NCI-H1417 treated with DMSO at 0.1 percent for 48 hours (cell line): ENCODE data around the gene ROR1.

ENCODE experiments used
- DNase-seq: peaks from one replicate; lab custom pipeline; 2025; lab: John Stamatoyannopoulos, UW

Gene ROR1

DNA sequence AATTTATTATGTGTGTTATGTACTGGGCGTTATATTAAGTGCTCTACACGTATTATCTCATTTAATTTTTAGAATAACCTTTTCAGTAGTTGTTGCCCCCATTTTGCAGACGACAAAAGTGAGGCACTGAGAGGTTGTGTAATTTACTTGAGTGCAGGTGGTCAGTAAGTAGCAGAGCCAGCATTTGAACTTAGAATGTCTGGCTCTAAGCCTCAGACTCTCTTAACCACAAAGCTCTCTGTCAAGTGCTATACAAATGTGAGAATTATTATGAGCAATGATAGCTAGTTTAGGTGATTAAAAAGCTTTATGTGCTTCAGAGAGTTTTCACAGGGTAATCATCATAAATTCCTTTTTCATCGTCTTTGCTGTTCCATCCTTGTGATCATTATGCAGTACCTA, 333.3 kb downstream of the ROR1 start:
- no peak for DNase-seq

DNA sequence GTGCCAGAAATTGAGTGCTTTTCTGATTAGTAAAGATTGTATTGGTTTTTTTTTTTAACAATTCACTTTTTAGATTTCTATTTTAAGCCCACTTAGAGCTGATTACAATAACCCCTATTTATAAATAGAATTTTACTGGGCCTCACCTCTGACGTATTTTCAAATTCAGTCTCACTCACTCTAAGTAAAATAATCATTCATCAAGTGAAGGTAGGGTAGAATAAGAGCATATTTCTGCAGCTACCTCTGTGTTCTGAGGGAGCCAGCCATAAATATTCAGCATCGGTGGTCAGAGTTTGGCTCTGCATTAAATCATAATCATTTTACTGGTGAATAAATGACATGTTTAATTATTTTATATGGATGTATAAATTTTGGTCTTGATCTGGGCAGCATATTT, 333.8 kb downstream of the ROR1 start:
- no peak for DNase-seq

DNA sequence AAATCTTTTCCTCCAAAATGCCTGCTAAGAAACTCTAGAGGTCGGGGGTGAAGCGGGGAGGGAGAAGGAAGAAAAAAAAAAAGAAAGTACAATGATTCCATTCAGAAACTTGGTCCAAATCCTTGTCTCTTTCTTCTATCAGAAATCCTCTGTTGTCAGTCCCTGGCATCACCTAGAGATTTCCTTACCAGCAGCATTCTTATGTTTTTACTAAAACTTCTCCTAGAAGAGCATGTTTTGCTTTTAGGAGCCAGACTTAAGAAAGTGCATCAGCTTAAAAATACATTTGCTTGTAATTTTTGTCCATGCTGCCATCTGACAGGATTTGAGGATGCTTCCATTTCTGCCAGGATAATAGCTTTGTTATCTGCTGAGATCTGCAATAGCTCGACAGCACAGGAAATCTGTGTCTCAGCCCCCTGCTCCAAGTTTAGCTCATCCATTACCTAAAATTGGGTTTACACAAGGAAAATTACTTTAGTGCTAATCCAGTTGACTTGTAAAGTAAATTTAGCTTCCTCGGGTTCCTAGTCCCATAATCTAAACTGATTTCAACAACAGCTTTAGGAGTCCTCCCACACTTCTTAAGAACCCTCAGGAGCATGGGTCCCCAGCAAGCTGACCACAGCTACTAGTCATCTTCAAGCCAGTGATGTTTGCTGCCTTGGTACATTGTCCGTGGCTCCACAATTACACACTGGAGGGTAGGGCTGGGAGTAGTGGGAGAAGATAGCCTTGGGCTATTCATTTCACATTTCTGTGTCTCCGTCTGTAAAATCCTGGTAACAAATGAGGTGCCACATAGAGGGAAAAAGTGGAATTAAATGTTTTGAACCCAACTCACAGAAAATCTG, 337.3 kb downstream of the ROR1 start:
- no peak for DNase-seq

DNA sequence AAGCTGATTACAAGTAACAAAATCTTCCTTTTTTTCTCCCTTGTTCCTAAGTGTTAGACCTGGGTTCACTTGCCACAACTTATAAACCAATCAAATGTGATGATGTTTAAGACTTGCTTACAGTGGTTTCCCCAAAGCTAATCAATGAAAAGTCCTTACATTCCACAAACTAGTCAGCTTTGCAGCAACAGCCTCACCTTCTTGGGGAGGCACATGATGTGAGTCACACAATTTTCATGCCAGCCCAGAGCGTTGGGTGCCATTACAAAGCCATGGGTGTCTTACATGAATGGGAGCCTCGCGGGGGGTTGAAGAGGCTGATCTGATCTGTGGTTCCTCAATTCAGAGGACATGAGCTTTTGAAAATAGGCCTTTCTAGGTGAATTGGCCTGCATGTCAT, 338.0 kb downstream of the ROR1 start:
- DNase-seq, result no peak

DNA sequence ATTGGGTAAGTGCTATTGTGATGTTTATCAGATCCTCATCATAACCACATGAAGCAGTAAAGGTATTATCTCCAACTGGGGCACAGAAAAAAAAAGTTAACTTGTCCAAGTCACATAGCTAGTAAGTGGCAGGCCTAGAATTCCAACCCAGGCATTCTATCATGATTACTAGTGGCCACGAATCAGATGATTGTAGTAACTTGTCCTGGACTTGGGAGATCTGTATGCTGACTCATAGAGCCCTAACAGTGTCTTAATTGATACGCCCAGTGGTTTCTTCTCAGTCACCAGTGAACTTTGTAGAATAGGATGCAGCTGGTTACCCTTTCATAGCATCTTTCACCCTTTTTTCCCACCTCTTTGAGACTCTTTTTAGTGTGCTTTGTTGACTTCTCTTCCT, 338.5 kb downstream of the ROR1 start:
- DNase-seq, result no peak

DNA sequence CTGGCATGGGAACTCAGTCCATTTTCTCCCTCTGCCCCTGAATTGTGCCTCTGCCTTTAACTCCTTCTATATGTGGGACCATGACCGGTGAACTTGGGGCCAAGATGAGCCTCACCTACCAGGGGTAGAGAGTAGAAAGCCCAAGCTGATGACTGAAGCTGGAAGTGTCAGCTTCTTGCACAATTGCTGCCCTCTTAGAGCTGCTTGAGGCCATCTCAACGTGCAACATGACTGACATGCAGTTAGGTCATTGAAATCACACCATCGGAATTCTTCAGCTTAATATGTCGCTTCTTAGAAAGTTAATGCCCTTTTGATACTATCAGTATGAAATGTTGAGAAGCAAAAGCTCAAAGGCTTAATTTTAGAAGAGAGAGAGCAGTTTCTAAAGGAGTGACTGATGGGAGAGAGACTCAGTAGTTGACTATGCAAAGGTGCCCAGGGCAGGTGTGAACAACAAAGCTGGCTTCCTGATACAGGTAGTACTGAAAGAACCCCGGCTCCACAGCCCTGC, 340.3 kb downstream of the ROR1 start:
- no peak for DNase-seq

DNA sequence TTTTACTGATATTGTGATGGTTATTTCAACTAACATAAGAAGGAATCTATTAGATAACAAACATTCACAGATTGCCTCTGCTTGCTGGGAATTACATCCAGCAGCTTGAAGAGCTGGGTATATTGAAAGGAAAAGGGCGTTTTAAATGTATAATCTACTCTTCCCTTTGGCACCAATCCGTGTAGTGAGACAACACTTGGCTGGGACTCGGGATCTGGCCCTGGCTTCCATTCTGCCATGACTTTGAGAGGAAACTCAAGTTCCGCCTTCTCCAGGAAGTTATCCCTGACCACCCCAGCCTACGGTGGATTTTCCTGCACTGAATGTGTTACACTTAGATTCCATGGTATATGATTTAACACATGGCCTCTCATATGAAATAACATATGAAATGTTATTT, 342.7 kb downstream of the ROR1 start:
- DNase-seq, result no peak

DNA sequence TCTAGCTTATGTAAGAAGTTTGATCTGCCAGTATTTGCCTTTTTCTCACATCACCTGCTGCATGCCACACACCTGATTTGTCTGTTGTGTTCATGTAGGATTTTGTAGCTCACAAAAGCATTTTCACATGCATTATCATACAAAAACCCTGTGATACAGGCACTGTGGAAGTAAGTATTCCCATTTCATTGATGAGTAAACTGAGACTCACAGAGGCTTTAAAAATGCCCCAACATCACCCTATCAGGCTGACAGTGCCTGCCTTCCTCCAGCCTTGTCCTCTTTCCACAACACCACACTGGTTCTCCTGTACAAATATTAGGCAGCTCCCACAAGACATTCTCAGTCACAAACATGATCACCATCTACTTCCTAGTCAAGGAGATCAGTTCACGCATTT, 343.7 kb downstream of the ROR1 start:
- DNase-seq, result no peak

DNA sequence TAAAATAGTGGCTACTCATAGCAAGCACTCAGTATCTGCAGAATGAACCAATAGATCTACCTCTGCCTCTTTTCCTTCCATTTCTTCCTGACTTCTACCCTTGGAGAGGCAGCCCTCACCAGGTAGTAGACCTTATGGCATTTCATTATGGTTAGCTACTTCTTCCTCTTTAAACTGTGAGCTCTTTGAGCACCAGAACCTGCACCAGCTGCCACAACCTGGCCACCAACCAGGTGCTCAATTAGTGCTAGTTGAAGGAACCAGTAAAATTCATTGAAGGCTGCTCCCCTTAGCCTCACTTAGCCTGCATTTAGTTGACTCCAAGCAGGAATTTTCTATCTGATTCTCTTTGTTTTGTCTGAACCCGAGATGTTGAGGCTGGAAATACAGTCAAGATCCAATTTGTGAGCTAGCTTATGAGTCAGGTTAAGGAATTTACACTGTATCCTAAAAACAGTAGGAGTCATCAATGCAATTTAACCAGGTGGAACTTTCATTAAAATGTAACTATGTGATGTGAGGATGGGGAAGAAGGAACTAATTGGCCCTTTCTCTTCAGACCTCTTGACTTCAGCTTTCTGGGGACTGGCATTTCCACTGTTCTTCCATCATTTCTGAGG, 348.1 kb downstream of the ROR1 start:
- no peak for DNase-seq

DNA sequence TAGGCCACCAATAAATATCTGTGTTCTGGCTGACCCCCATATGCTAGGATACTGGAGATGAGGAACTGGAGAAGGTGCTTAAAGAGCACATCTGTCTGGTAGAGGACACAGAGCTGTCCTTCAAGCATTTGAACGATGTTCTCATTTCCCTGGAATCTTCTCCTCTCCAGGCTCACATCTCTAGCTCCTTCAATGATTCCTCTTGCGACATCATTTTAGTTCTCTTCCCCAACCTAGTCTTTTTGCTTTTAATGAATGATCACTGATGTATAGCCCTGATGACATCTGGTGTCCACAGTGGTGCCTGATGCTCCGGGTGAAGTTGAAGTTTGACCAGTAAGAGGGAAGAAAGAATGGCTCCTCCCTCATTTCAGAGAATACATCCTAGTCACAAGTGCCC, 348.8 kb downstream of the ROR1 start:
- DNase-seq, result no peak

DNA sequence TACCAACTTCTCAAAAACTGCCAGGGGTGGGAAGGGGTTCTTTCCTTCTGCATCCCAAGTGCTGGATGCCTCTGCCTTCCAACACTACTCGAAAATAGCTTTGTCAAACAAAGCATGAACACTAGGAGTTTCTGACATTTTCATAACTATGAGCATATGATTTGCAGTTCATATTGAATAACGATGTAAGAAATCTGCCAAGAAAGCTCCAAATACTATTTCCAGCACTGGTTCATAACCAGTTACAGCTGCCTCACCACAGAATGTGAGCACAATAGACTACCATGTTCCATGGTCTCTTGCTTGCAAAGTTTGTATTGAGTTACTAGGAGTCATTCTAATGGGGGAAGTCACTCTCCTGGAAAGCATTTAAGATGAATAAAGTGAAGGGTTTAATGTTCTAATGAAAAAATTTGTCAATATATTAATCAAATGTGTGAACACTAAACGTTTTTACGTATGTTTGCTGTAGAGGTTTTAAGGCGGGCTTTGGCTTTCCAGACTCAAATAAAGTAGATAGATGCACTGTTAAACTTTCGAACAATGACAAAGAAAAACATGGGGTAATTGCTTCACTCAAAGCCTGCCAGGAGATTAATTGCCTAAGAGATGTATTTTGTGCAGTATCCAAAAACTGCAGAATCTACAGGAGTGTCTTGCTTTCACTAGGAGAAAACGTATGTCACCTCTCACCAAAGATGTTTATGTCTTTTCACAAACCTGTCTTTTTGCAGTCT, 351.1 kb downstream of the ROR1 start:
- no peak for DNase-seq

DNA sequence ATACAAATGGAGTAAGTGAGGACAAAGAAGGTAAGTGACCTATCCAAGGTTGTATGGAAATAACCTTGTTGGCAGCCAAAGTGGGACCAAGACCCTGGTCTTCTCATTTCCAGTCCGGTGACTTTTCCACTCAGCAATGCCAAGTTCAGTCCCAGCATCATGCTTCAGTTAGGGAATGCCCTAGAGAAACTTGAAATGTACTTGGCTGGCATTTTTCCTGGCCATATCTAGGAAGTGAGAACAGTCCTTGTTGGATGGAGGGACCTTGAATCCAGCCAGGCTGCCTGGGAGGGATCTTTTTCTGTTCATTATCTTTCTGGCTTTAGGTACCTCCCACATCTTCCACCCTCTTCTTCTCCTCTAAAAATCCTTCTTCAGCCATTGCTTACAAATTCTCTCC, 352.8 kb downstream of the ROR1 start:
- DNase-seq, result no peak

DNA sequence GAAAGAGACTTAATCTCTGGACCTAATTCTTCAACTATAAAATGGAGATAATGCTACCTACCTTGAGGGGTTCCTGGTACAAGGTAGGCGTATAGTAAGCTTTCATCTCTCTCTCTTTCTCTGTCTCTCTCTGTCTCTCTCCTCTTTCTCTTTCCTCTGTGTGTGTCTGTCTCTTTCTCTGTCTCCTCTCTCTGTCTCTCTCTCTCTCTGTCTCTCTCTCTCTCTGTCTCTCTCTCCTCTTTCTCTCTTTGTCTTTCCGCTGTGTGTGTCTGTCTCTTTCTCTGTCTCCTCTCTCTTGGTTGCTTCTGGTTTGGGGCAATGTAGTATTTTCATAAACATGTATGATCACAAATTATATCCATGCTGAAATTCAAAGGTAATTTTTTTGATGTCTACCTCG, 353.5 kb downstream of the ROR1 start:
- no peak for DNase-seq

DNA sequence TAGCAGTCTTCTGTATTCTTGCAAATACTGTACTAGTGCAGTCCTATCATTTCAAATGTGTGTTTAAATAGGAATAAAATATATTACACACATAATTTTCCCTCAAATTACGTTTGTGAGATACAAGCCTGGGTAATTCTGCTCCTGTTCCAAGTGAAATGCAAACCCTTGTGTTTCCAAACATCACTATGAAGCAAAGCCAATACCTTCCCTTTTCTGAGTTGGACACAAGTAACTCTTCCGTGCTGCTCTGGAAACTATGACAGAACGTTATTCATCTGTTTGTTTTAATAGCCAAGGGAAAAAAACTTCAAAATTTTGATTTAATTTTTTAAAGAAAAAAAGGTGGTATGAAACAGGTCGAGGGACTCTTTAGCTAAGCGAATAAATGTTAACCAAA, 355.9 kb downstream of the ROR1 start:
- DNase-seq, result no peak

DNA sequence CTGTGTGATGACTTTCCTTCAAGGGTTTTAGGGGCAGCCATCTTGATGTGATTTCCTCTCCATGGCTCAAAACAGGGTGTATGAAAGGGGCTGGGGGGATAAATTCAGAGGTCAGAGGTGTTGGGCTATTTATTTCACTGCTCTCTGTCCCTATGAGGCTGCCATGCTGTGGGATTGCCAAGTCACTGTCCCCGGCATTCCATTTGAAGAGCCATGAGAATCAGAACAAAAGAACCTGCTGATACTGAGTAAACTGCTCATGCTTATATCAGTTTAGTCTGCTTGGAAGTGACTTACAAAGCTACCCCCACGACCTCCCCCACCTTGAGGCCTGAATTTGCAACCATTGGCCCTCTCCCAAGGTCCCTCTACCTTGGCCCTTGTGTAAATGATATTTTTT, 357.3 kb downstream of the ROR1 start:
- DNase-seq, result no peak

DNA sequence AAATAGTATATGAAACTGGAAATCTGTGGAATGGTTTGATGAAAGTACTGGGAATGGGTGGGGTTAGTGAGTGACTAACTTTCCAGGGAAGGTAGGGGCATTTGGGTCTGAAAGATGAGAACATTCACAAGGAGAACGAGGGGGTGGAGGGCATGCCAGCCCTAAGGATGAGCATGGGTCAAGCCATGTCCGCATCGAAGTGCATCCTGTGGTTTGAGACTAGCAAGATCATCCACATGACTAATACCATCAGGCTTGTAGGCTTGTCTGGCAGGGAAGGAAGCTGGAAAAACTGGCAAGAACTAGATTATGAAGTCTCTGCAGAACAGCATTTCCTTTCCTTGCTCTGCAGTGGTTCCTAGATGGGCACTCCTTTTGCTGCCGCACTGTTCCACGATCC, 359.2 kb downstream of the ROR1 start:
- no peak for DNase-seq

DNA sequence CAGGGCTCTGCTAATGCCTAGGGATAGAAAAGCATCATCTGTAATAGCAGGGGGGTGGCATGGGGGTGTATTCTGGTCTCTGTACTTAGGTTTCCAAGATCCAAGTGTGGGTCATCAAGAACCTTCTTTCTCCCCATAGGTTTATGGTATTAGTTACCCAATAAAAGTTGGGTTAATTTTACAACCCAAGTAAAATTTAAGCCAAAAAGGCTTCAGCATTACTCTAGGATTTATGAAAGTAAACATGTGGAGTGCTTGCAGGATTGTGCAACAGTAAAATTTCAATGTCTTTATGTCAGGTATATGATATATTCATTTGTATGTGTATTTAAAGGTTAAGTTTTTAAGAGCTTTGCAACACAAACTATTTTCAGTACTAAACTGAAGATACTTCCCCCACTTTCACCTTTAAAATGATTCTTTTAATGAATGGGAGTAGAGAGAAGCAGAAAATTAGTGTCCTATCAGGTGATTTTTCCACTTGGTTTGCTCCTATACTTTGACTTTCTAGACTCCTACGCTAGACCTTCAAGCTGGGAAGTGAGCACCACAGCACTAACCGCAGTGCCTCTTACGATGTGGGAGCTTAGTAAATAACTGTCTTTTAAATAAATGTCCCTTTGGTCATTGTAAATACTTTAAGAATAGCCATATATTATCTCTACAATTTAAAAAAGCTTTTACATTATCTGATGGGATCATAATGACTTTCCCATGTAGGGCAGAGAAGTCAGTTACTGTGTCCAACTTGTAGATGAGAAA, 361.8 kb downstream of the ROR1 start:
- DNase-seq, result no peak

DNA sequence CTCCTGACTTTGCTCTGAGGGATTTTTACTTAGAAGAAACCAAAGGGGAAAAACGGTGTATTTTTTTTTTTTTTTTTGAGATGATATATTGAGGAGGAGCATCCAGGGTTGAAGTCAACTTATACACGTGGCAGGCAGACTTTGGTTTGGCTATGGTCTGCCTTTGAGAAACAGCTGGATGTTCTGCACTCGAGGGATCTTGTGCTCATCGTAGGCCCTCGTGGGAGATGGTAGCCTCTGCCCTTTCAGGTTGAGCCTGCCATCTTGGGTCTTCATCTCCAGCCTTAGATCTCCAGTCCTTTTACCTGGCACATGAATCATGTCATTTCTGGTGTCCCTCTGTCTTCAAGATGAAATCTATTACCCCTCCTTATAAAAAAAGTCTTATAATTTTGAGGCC, 362.5 kb downstream of the ROR1 start:
- no peak for DNase-seq

DNA sequence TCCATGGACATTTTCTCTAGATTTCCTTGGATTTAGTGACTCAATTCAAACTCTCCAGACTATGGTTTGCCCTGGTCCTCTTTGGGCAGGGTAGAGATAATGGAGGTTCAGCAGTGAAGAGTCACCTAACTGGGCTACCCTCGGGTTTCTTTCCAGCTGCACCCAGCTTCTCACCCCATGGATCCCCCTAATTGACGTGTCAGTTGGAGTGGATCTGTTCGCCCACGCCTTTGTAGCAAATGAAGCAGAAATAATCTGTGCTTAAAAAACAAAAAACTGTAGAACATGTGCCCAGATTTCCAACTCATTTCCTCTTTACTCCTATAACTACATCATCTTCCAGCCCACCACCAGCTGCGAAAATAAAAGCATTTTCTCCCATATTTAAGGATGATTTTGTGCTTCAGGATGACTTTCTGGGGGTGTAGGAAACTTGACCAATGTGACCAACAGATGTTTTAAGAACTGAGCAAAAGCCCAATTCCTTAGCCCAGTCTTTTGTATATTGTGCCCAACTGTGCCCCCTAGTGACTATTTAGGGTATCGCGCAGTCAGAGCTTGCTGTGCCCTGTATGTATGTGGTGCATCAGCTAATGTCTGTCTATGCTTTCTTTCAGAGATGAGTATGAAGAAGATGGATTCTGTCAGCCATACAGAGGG, 363.1 kb downstream of the ROR1 start:
- peak; percentile 3 for DNase-seq

DNA sequence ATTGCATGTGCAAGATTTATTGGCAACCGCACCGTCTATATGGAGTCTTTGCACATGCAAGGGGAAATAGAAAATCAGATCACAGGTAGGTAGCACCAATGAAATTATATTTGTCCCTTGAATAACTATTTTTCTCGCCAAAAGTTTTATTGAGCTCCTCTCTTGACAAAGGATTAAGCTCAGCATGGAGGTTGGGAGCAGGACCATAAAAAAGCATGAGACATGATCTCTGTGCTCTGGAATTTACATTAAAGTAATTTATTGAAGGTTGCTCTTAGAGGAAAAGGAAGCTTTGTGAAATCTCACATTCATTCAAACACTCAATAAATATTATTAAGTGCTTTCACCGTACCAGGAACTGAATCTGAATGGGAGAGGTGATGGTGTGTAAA, 363.6 kb downstream of the ROR1 start:
- DNase-seq, result no peak

DNA sequence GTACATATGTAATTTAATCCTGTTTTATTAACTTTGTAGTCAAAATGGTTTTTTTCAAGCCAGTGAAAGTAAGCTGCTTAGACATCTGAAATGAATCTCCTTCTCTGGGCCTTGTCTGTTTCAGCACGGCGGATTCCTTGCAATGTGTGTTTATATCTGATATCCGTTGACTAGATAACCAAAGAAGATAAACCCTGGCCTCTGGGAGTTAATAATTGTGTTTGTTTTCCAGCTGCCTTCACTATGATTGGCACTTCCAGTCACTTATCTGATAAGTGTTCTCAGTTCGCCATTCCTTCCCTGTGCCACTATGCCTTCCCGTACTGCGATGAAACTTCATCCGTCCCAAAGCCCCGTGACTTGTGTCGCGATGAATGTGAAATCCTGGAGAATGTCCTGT, 366.1 kb downstream of the ROR1 start:
- DNase-seq, result no peak

DNA sequence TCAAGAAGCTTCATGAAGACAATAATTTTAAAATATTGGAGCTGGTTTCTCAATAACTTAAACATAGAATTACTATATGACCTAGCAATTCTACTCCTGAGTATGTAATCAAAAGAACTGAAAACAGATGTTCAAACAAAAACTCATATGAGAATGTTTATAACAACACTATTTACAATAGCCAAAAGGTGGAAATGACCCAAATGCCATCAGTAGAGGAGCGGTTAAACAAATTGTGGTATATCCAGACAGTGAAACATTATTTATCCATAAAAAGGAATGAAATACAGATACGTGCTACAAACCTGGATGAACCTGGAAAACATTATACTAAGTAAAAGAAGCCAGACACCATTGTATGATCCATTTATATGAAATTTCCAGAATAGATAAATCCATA, 366.8 kb downstream of the ROR1 start:
- no peak for DNase-seq
